Measurements from ENCODE around the gene KRT85. TPM values are rescaled to one million over a fixed set of nuclear protein-coding genes. Genes with fewer than 3 reads are reported as not detected.
"Not testable (repeated sequence)": the region's sequence is repeated elsewhere in the genome, so short reads cannot be mapped to it uniquely, and the experiment has no call there.

The KRT85 gene
- total RNA-seq, 4 donors from 2014 or later: not detected

DNA sequence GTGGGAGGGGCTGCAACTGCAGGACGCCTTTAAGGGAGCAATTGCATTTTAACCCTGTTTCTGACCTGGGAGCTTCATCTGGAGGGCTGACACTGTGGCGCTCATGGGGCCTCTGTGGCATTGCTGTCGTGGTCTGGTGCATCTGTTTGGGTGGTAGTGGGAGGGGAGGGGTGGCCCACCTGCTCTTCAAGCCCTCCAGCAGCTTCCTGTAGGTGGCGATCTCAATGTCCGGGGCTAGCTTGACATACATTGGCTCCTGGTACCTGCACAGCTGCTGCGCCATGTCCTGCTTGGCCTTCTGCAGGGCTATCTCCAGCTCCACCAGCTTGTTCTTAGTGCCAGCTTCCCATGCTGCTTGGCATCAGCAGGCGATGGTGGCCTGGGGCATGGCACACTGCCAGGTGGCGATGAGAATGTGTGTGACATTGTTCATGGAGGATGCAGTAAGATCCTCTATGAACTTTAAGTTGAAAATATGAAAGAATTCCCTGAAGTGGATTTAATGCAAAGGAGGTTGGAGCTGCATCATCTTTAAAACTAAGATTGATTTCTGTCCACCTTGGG is 46.6 kb upstream of the KRT85 start:
- no peaks in the 10 kb centered on the region for H3K27me3 ChIP-seq
- intact Hi-C loops (cut with DNase I): no loop called here
- TF ChIP-seq POLR2A (IDR thresholded peaks at IDR 0.05; ENCODE audit: low read depth): no peak
- TF ChIP-seq, protein P1, sequence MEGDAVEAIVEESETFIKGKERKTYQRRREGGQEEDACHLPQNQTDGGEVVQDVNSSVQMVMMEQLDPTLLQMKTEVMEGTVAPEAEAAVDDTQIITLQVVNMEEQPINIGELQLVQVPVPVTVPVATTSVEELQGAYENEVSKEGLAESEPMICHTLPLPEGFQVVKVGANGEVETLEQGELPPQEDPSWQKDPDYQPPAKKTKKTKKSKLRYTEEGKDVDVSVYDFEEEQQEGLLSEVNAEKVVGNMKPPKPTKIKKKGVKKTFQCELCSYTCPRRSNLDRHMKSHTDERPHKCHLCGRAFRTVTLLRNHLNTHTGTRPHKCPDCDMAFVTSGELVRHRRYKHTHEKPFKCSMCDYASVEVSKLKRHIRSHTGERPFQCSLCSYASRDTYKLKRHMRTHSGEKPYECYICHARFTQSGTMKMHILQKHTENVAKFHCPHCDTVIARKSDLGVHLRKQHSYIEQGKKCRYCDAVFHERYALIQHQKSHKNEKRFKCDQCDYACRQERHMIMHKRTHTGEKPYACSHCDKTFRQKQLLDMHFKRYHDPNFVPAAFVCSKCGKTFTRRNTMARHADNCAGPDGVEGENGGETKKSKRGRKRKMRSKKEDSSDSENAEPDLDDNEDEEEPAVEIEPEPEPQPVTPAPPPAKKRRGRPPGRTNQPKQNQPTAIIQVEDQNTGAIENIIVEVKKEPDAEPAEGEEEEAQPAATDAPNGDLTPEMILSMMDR (IDR thresholded peaks at IDR 0.05): no peak
- TF ChIP-seq POLR2AphosphoS5 (IDR thresholded peaks at IDR 0.05): no peak
- no peak for TF ChIP-seq EP300 (IDR thresholded peaks at IDR 0.05)
- H3K4me3 ChIP-seq: no peak overlapping the region
- 63% methylated on average over 5 of the region's 8 CpGs for WGBS
- no peak for DNase-seq (ENCODE audit: extremely low spot score)
- no peaks in the 10 kb centered on the region for H3K36me3 ChIP-seq
- no peak overlapping the region for H3K27ac ChIP-seq (replicated peaks in 1 of 4)
- H3K9me3 ChIP-seq: no peaks in the 10 kb centered on the region
- H3K4me1 ChIP-seq: peaks cover 0 to 25% (median 20%) of the 10 kb centered on the region in 4 donors

DNA sequence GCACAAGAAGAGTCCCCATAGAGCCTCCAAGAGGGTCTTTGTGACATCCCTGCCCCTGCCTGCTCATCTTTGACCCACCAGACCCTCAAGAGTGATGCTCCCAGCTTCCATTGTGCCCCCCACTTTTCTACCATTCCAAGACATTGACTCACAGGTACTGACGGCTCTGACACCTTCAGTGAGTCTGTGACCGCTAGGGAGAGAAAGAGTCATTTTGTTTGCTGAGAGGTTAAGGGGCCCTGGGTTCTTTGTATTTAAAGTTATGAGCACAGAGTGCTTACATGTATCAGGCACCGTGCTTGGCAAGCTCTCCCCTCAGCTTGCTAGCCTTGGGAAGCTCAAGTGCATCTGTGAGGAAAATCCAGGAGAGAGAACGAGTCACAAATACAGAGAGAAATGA is 45.9 kb upstream of the KRT85 start:
- Histone ChIP-seq H3K9me3 (no peaks in the 10 kb centered on the region), H3K4me3 (no peak overlapping the region), H3K36me3 (no peaks in the 10 kb centered on the region), H3K27ac (replicated peaks in 1 of 4) (no peak overlapping the region), H3K4me1 (peaks cover 0 to 25% (median 20%) of the 10 kb centered on the region in 4 donors), H3K27me3 (peaks cover 0 to 2% (median 0%) of the 10 kb centered on the region in 4 donors)
- TF ChIP-seq EP300 (IDR thresholded peaks at IDR 0.05) (no peak), POLR2A (IDR thresholded peaks at IDR 0.05; ENCODE audit: low read depth) (no peak), POLR2AphosphoS5 (IDR thresholded peaks at IDR 0.05) (no peak)
- TF ChIP-seq, protein P1 (IDR thresholded peaks at IDR 0.05): no peak
- DNase-seq (ENCODE audit: extremely low spot score): no peak
- 49% methylated on average over 4 of the region's 4 CpGs for WGBS
- intact Hi-C loops (cut with DNase I): no loop called here

DNA sequence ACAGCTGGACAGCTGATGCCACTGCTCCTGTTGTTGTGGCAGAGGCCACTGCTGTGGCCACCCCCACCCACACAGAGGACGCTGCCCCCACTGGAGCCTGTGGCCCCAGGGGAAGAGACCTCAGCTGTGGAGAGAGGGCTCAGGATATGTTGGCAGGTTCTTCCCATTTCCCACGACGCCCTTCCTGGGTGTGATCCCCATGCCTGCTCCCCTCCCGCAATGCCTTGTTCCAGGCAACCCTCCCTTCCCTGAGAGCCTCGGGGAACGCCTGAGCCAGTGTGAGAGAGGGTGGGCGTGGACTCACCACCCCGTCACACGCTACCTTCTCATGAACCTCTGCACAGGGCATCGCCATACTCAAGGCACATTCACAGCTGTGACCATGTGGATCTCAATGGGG is 44.5 kb upstream of the KRT85 start:
- Histone ChIP-seq H3K9me3 (no peaks in the 10 kb centered on the region), H3K36me3 (no peaks in the 10 kb centered on the region), H3K4me1 (peaks cover 0 to 22% (median 15%) of the 10 kb centered on the region in 4 donors), H3K27ac (replicated peaks in 1 of 4) (no peak overlapping the region), H3K4me3 (no peak overlapping the region), H3K27me3 (peaks cover 0 to 12% (median 0%) of the 10 kb centered on the region in 4 donors)
- no peak for TF ChIP-seq EP300 (IDR thresholded peaks at IDR 0.05)
- TF ChIP-seq POLR2A (IDR thresholded peaks at IDR 0.05; ENCODE audit: low read depth): no peak
- no peak for TF ChIP-seq POLR2AphosphoS5 (IDR thresholded peaks at IDR 0.05)
- TF ChIP-seq, protein P1 (IDR thresholded peaks at IDR 0.05): no peak
- WGBS: 95% methylated on average over 8 of the region's 10 CpGs
- intact Hi-C loops (cut with DNase I): no loop called here
- no peak for DNase-seq (ENCODE audit: extremely low spot score)

DNA sequence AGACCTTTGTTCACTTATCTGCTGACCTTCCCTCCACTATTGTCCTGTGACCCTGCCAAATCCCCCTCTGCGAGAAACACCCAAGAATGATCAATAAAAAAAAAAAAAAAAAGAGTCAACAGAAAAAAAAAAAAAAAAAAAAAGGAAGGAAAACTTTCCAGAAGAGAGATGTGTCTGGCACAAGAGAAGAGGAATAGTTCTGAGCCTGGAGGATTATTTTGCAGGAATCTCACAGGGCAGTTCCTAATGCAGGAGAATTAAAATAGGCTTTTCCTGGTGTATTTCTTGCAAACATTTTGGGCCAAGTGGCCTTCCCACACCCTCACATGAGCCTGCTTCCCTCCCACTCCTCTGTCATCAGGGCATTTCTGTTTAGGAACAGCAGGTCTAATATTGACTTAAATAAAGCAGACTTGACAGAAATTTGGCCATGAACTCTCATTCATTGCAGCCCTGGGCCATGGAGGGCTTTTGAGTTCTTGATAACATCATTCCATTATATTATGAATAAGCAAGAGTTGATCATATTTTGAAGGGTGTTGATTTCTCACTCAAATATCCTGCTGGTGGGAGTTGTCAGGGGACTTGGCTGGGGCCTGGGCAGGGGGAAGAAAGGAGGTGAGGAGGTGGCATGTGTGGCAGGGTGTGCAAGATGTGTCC is 43.4 kb upstream of the KRT85 start:
- 0% methylated on average over 1 of the region's 1 CpG for WGBS
- H3K9me3 ChIP-seq; intact Hi-C loops (cut with DNase I): not testable (repeated sequence)

DNA sequence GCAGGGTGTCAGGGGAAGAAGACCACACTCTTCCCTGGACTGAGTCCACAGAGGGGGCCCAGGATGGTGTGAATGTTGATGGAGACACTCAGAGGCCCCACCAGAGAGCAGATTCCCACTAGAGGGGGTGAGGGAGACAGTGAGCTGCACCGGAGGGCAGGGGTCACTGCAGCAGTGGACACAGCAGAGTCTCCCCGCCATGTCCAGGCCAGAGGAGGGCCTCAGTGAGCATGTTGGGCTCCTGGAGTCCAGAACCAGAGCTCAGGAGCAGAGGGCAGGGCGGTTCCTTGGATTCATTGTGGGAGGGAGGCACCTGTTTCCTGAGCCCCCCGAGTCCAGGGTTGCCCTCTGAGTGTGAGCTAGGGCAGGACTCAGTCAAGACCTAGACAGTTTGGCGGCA is 40.6 kb upstream of the KRT85 start:
- Histone ChIP-seq H3K36me3 (no peaks in the 10 kb centered on the region), H3K9me3 (no peaks in the 10 kb centered on the region), H3K27ac (replicated peaks in 1 of 4) (no peak overlapping the region), H3K27me3 (peaks cover 0 to 25% (median 0%) of the 10 kb centered on the region in 4 donors), H3K4me3 (no peak overlapping the region), H3K4me1 (peaks cover 0 to 11% (median 3%) of the 10 kb centered on the region in 4 donors)
- 100% methylated on average over 3 of the region's 5 CpGs for WGBS
- intact Hi-C loops (cut with DNase I): no loop called here
- TF ChIP-seq EP300 (IDR thresholded peaks at IDR 0.05): no peak
- no peak for TF ChIP-seq POLR2AphosphoS5 (IDR thresholded peaks at IDR 0.05)
- DNase-seq (ENCODE audit: extremely low spot score): no peak

More for the DNA sequence above, 43.4 kb upstream of the KRT85 start:
- Histone ChIP-seq H3K4me1 (peaks cover 0 to 16% (median 10%) of the 10 kb centered on the region in 4 donors), H3K27me3 (peaks cover 0 to 23% (median 0%) of the 10 kb centered on the region in 4 donors)
- not testable (repeated sequence) for DNase-seq (ENCODE audit: extremely low spot score); H3K36me3 ChIP-seq; H3K27ac ChIP-seq (replicated peaks in 1 of 4); H3K4me3 ChIP-seq

Measured in esophagus muscularis mucosa (tissue), 4 donors.